NCI-H2107 treated with DMSO at 0.1 percent for 48 hours (cell line): ENCODE data around the gene LOC101059915.

Experiments
- DNase-seq: peaks from one replicate; lab custom pipeline; 2025; ENCODE audit not compliant: unreplicated experiment; lab: John Stamatoyannopoulos, UW

LOC101059915 gene

GRCh38 chrX:71667328-71668247 is at the start of gene LOC101059915:
LOC101059915 (plus strand) TSS chrX:71667546.
- DNase-seq: no peak

- no peak for DNase-seq
Measured at GRCh38 chrX:71617742-71618141, 49.6 kb upstream of the LOC101059915 start.

- DNase-seq: no peak
Measured at GRCh38 chrX:71618303-71618721, 49.0 kb upstream of the LOC101059915 start, which contains the start of gene CXCR3. CXCR3 (minus strand) TSS chrX:71618511; CDS start chrX:71618449, 62 bp downstream.

GRCh38 chrX:71618787-71619186 is 48.6 kb upstream of the LOC101059915 start:
- DNase-seq: no peak

- DNase-seq: no peak
Measured at GRCh38 chrX:71619193-71619592, 48.2 kb upstream of the LOC101059915 start.

GRCh38 chrX:71619986-71620385 is 47.4 kb upstream of the LOC101059915 start:
- DNase-seq: no peak

GRCh38 chrX:71621603-71622002 is 45.7 kb upstream of the LOC101059915 start:
- DNase-seq: no peak

GRCh38 chrX:71622032-71622575 is 45.2 kb upstream of the LOC101059915 start:
- no peak for DNase-seq

GRCh38 chrX:71622576-71623450 is 44.5 kb upstream of the LOC101059915 start:
- no peak for DNase-seq

- no peak for DNase-seq
Measured at GRCh38 chrX:71623714-71624113, 43.6 kb upstream of the LOC101059915 start.

GRCh38 chrX:71625471-71625870 is 41.9 kb upstream of the LOC101059915 start:
- no peak for DNase-seq

GRCh38 chrX:71626576-71626975 is 40.8 kb upstream of the LOC101059915 start:
- DNase-seq: no peak

GRCh38 chrX:71627588-71628404 is 39.5 kb upstream of the LOC101059915 start:
- DNase-seq: no peak

- DNase-seq: no peak
Measured at GRCh38 chrX:71629467-71629866, 37.9 kb upstream of the LOC101059915 start.

GRCh38 chrX:71632923-71633657 is 34.3 kb upstream of the LOC101059915 start:
- DNase-seq: peak; percentile 76

GRCh38 chrX:71634366-71634765 is 33.0 kb upstream of the LOC101059915 start:
- no peak for DNase-seq

- peak; percentile 42 for DNase-seq
Measured at GRCh38 chrX:71636438-71637252, 30.7 kb upstream of the LOC101059915 start.

GRCh38 chrX:71637253-71637618 is 30.1 kb upstream of the LOC101059915 start:
- no peak for DNase-seq

- DNase-seq: no peak
Measured at GRCh38 chrX:71637848-71638247, 29.5 kb upstream of the LOC101059915 start.
